ENCODE measurements around the gene GOLGA8B.
"Not testable (repeated sequence)": the region's sequence is repeated elsewhere in the genome, so short reads cannot be mapped to it uniquely, and the experiment has no call there.

Gene GOLGA8B

GRCh38 chr15:34597316-34597715 is 13.9 kb upstream of the GOLGA8B start:
- no peak for DNase-seq

GRCh38 chr15:34594361-34594760 is 10.9 kb upstream of the GOLGA8B start:
- no peak for DNase-seq

- DNase-seq = peak; percentile 31
Observed at GRCh38 chr15:34591306-34591705, 7.9 kb upstream of the GOLGA8B start.

- peak; percentile 66 for DNase-seq
Observed at GRCh38 chr15:34588046-34588674, 4.7 kb upstream of the GOLGA8B start.

- not testable (repeated sequence) for DNase-seq
Observed at GRCh38 chr15:34585966-34586365, 2.5 kb upstream of the GOLGA8B start.

- no peak for DNase-seq
Observed at GRCh38 chr15:34584996-34585395, 1.5 kb upstream of the GOLGA8B start.

- DNase-seq = no peak
Observed at GRCh38 chr15:34584330-34584668, 848 bp upstream of the GOLGA8B start.

GRCh38 chr15:34582461-34583371 is 735 bp downstream of the GOLGA8B start:
- peak; percentile 81 for DNase-seq

- not testable (repeated sequence) for DNase-seq
Observed at GRCh38 chr15:34581687-34582460, 1.6 kb downstream of the GOLGA8B start.

GRCh38 chr15:34581043-34581365 is 2.4 kb downstream of the GOLGA8B start:
- no peak for DNase-seq

- DNase-seq = not testable (repeated sequence)
Observed at GRCh38 chr15:34580251-34581042, 3.0 kb downstream of the GOLGA8B start.

- DNase-seq = no peak
Observed at GRCh38 chr15:34578283-34578674, 5.2 kb downstream of the GOLGA8B start.

- not testable (repeated sequence) for DNase-seq
Observed at GRCh38 chr15:34577658-34578282, 5.7 kb downstream of the GOLGA8B start.

GRCh38 chr15:34575035-34575434 is 8.4 kb downstream of the GOLGA8B start:
- DNase-seq = not testable (repeated sequence)

GRCh38 chr15:34572921-34573320 is 10.5 kb downstream of the GOLGA8B start:
- DNase-seq = not testable (repeated sequence)

GRCh38 chr15:34572019-34572641 is 11.3 kb downstream of the GOLGA8B start:
- not testable (repeated sequence) for DNase-seq

- not testable (repeated sequence) for DNase-seq
Observed at GRCh38 chr15:34569670-34570396, 13.6 kb downstream of the GOLGA8B start.

GRCh38 chr15:34567174-34567573 is 16.3 kb downstream of the GOLGA8B start:
- not testable (repeated sequence) for DNase-seq

- DNase-seq = not testable (repeated sequence)
Observed at GRCh38 chr15:34564711-34565110, 18.7 kb downstream of the GOLGA8B start.

- not testable (repeated sequence) for DNase-seq
Observed at GRCh38 chr15:34560814-34561213, 22.6 kb downstream of the GOLGA8B start.

- not testable (repeated sequence) for DNase-seq
Observed at GRCh38 chr15:34559764-34560163, 23.7 kb downstream of the GOLGA8B start.
